Measurements from ENCODE around the gene ABI1.

The ABI1 gene

DNA sequence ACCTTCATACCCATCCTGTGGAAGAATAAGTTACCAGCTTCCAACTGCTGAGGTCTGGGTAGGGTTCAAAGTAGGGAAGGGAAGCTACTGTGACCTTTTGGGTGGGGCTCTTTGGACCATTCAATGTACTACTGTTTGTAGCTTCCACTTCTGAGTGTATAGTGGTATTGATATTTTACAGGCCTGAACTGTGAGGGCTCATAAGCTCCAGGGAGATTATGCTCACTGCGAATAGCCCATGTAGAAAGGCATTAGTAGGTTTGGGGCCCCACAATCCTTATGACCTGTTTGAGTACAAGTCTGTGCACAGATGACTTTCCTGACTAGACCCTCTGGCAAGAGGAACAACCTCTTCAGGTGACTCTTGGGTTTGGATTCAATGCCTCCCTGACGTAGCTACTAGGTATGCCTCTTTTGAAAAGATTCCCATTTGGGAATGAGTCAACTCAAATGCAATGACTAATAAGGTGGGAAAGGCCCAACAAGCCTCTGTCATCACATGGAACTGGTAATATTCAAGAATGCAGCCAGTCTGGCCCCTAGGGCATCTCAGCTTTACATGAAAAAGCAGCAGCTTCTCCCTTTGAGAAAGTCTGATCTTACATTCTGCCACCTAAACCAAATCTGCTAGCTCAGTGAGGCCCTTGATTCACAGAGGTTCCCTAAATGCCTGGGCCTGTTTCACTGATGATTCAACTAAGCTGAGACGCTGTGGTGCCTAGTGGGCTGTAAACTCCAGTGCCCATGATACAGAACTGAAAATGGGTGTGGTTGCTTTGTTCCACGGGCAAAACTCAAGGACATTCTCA is 79.8 kb downstream of the ABI1 start:
- FAIRE-seq (no peak), DNase-seq (ENCODE audit: insufficient read length, low spot score) (no peak)
- TF ChIP-seq, protein P1, sequence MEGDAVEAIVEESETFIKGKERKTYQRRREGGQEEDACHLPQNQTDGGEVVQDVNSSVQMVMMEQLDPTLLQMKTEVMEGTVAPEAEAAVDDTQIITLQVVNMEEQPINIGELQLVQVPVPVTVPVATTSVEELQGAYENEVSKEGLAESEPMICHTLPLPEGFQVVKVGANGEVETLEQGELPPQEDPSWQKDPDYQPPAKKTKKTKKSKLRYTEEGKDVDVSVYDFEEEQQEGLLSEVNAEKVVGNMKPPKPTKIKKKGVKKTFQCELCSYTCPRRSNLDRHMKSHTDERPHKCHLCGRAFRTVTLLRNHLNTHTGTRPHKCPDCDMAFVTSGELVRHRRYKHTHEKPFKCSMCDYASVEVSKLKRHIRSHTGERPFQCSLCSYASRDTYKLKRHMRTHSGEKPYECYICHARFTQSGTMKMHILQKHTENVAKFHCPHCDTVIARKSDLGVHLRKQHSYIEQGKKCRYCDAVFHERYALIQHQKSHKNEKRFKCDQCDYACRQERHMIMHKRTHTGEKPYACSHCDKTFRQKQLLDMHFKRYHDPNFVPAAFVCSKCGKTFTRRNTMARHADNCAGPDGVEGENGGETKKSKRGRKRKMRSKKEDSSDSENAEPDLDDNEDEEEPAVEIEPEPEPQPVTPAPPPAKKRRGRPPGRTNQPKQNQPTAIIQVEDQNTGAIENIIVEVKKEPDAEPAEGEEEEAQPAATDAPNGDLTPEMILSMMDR (IDR thresholded peaks at IDR 0.05; ENCODE audit: insufficient read depth, missing control alignments): no peak

DNA sequence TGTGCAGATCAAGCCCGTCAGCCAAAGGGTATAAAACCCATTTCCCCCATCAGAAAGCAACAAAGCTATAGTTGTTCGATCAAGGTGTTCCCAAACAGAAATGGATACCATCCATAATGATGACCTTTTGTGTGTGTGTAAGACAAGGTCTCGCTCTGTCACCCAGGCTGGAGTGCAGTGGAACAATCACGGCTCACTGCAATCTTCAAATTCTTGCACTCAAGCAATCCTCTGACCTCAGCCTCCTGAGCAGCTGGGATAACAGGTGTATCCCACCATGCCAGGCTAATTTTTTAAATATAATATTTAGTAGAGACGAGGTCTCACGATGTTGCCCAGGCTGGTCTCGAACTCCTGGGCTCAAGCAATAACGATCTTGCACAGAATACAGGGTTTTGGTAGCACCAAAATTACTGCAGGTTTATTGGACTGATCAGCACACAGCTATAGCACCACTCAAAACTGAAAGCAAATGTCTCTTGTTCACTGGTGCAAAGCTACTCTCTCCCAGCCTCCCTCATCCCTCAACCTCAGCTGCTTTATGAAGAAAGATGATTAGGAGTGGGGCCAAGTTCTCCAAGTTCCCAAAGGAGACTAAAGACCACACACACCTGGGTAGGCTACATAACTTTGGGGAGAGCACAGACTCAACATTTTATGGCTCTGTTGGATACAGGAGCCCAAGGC is 80.5 kb downstream of the ABI1 start:
- TF ChIP-seq, protein P1 (IDR thresholded peaks at IDR 0.05; ENCODE audit: insufficient read depth, missing control alignments): no peak
- DNase-seq (ENCODE audit: insufficient read length, low spot score): no peak

DNA sequence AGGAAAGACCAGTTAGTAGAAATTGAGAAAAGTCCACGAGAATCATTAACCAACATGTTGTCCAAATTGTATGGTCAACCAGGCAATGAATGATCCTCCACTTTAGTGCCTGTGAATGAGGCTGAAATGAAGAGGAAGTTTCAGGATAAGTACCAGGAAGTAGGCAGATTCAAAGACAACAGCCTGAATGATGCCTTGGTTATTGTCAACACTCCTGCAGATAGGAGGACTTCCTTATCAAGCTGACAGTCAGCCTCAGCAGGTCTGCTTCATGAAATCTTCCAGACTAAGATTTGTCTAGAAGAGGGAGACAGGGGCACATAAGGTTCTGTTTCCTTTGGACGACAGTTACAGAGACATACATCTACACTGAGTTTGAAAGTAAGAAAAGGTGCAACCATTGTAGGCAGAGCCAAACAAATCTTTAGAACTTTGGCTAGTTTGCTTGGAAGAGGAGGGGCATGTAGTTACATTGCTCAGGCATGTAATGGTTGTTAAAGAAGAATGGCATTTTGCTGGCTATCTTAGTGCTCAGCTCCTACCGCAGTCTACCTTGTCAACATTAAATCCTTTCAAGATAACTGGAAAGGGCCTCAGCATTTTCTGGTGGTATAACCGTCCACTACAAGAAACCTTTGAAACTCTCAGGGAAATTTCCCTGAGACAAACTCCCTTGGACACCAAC is 81.4 kb downstream of the ABI1 start:
- TF ChIP-seq, protein P1 (IDR thresholded peaks at IDR 0.05; ENCODE audit: insufficient read depth, missing control alignments): no peak
- FAIRE-seq (no peak), DNase-seq (ENCODE audit: insufficient read length, low spot score) (no peak)

More for the DNA sequence above, 80.5 kb downstream of the ABI1 start:
- FAIRE-seq: no peak

DNA sequence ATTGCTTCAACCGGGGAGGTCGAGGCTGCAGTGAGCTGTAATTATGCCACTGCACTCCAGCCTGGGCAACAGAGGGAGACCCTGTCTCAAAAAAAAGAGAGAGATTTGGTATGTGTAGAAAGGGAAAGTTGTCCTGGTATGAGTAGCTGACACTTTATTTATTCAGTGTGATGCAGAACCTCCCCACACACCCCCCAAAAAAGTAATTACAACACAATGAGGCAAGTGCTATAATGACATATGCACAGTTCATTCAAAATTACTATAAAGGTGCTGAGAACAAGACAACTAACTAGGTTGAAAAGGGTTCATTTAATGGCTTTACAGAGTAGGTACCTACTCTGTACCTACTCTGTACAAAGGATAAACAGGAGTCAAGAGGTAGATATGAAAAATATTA is 83.1 kb downstream of the ABI1 start:
- TF ChIP-seq, protein P1 (IDR thresholded peaks at IDR 0.05; ENCODE audit: insufficient read depth, missing control alignments): no peak
- FAIRE-seq (no peak), DNase-seq (ENCODE audit: insufficient read length, low spot score) (no peak)

DNA sequence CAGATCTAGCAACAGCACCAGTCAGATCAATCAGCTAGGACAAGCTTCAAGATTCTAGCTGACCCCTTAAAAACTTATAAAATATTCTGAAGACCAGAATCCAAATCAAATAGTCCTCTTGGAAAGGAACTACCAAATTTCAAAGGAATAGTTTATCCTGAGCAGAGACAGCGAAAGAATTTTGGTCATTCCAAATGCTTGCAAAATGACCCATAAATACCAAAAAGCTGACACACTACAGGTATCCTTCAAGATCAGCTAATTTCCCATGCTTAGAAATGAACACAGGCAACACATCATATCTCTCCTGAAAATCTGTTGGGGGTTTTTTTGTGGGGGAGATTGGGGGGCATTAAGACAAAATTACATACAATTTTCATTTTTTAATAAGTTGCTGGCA is 84.5 kb downstream of the ABI1 start:
- FAIRE-seq (no peak), DNase-seq (ENCODE audit: insufficient read length, low spot score) (no peak)
- TF ChIP-seq, protein P1 (IDR thresholded peaks at IDR 0.05; ENCODE audit: insufficient read depth, missing control alignments): no peak

DNA sequence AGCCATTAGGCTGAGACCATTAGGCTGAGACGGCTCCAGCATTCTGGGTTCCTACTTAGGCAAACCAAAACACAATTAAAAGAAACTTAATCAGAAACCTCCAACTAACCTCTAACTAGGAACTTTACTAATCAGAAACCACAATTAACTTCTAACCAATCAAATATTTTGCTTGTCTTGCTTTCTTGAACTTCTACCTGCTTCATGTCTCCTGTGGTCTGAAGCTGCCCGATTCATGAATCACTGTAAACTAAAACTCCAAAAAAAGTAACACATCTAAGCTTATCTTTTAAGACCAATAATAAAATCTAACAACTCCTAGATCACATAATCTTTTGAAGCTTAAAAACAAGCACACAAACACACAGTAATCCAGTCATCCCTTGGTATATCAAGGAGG is 87.1 kb downstream of the ABI1 start:
- no peak for FAIRE-seq
- TF ChIP-seq, protein P1 (IDR thresholded peaks at IDR 0.05; ENCODE audit: insufficient read depth, missing control alignments): no peak

More for the DNA sequence above, 87.1 kb downstream of the ABI1 start:
- DNase-seq (ENCODE audit: insufficient read length, low spot score): no peak

All from D721Med (cell line).